ENCODE data around the gene LARP4B. TPM values are rescaled to one million over a fixed set of nuclear protein-coding genes. Genes with fewer than 3 reads are reported as not detected.

The LARP4B gene
- total and polyA plus RNA-seq, 2 of the 13 experiments (the other 11 are each of a cell fraction or from before 2014, with no cell fraction given) = 19.5 to 30.2 TPM

DNA sequence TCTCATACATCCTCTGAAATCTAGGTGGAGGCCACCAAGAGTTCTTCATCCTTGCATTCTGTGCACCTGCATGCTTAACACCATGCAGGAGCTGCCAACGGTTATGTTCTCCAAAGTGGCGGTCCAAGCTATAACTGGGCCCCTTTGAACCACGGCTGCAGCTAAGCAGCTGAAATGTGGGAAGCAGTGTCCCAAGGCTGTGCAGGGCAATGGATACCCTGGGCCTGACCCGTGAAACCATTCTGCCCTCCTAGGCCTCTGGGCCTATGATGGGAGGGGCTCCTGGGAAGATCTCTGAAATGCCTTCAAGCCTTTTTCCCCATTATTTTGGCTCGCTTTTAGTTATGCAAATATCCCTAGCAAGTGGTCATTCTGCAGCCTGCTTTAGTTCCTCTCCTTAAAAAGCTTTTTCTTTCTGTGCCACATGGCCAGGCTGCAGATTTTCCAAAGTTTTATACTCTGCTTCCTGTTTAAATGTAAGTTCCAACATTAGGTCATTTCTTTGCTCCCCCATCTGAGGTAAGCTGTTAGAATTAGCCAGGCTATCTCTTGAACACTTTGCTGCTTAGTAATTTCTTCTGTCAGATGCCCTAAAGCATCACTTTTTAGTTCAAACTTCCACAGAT, 49.1 kb upstream of the LARP4B start:
- POLR2A ChIA-PET = no interaction called here
- CTCF ChIA-PET (ENCODE audit: low intra/inter-chr PET ratio, low total read pairs) = no interaction called here

DNA sequence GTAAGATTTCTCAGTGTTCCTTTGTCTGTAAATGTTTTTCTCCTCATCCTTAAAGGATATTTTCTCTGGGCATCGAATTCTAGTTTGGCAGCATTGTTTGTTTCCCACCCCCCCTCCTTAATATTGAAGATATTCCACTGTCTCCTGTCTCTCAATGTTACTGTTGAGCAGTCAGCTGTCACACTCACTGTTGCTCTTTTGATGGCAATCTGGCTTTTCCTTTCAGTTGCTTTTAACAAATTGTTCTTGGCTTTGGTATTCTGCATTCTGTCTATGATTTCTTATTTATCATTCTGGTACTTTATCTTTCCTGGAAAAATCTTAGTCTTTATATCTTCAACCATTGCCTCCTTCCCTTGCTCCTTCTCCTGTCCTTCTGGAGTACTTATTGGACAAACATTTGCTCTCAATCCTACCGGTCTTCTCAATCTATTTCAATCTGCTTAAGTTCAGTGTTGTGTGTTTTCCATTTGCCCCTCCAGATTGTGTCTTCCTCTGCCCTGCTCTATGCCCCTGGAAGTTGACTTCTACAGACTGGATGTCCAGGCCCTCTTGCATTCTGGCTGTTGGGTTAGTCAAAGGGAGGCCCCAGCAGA, 47.4 kb upstream of the LARP4B start:
- CTCF ChIA-PET (ENCODE audit: low intra/inter-chr PET ratio, low total read pairs) = no interaction called here

More for the DNA sequence above, 49.1 kb upstream of the LARP4B start:
- Histone ChIP-seq H3K4me1 (ENCODE audit: insufficient read depth, low read length) (peaks cover 26% of the 10 kb centered on the region), H2AFZ (ENCODE audit: low read length) (no peak overlapping the region), H3K4me2 (ENCODE audit: low read depth, low read length) (no peak overlapping the region), H4K20me1 (ENCODE audit: insufficient read depth, low read length) (no peaks in the 10 kb centered on the region), H3K9ac (ENCODE audit: insufficient read depth, low read depth, low read length) (no peak overlapping the region), H3K79me2 (ENCODE audit: insufficient read depth, low read length) (no peaks in the 10 kb centered on the region), H3K36me3 (replicated peaks in 1 of 2; ENCODE audit: control insufficient read depth in 1 of 2, insufficient read depth in 2 of 2, low read length in 2 of 2) (no peaks in the 10 kb centered on the region), H3K27me3 (ENCODE audit: control insufficient read depth in 1 of 2, insufficient read depth in 2 of 2, low read length in 2 of 2) (no peaks in the 10 kb centered on the region), H3K4me3 (replicated peaks in 1 of 3; ENCODE audit: insufficient read depth in 1 of 3, low read depth in 2 of 3, low read length in 3 of 3) (no peak overlapping the region), H3K9me3 (ENCODE audit: low read length) (peaks cover 27% of the 10 kb centered on the region), H3K27ac (ENCODE audit: extremely low read length, insufficient read depth, low read length) (no peak overlapping the region)
- WGBS (ENCODE audit: low lambda C conversion rate) = 76% methylated on average over 2 of the region's 5 CpGs
- in situ Hi-C loops (cut with HindIII; ENCODE audit: extremely low pct_ligation_motif_present, low pct_unique_long_range_greater_than_20kb) = loop anchor here (10.0 kb wide), 1 partner anchor 46 kb away; the partner anchor contains the start of gene LARP4B
- intact Hi-C loops (cut with micrococcal nuclease; ENCODE audit: unreplicated experiment) = no loop called here
- TF ChIP-seq ZFP36 (IDR thresholded peaks at IDR 0.05; ENCODE audit: borderline replicate concordance, low read depth, low read length, partially characterized antibody) = peak; percentile 25
- TF ChIP-seq SRSF1 (optimal IDR thresholded peaks at IDR 0.05; ENCODE audit: low read depth, low read length) = no peak
- ATAC-seq (no peak), DNase-seq (ENCODE audit: low spot score) (no peak), FAIRE-seq (no peak)
- BruUV-seq (replicated peaks) = no TSS peak

More for the DNA sequence above, 47.4 kb upstream of the LARP4B start:
- DNase-seq (ENCODE audit: low spot score) (no peak), FAIRE-seq (no peak), ATAC-seq (no peak)
- no peaks in the 10 kb centered on the region for H3K79me2 ChIP-seq (ENCODE audit: insufficient read depth, low read length)
- in situ Hi-C loops (cut with HindIII; ENCODE audit: extremely low pct_ligation_motif_present, low pct_unique_long_range_greater_than_20kb) (no loop called here), intact Hi-C loops (cut with micrococcal nuclease; ENCODE audit: unreplicated experiment) (no loop called here)
- no peak overlapping the region for H3K4me3 ChIP-seq (replicated peaks in 1 of 3; ENCODE audit: insufficient read depth in 1 of 3, low read depth in 2 of 3, low read length in 3 of 3)
- WGBS (ENCODE audit: low lambda C conversion rate) = 22% methylated on average over 2 of the region's 2 CpGs
- no peaks in the 10 kb centered on the region for H4K20me1 ChIP-seq (ENCODE audit: insufficient read depth, low read length)
- TF ChIP-seq ZNF317 (CRISPR knock-in tag; IDR thresholded peaks at IDR 0.05) (peak; percentile 100), CAMTA2 (CRISPR knock-in tag; IDR thresholded peaks at IDR 0.05; ENCODE audit: borderline replicate concordance) (no peak), NFE2L1 (CRISPR knock-in tag; IDR thresholded peaks at IDR 0.05; ENCODE audit: borderline replicate concordance) (no peak), RFX3 (CRISPR knock-in tag; IDR thresholded peaks at IDR 0.05) (no peak)
- no TSS peak for BruUV-seq (replicated peaks)
- H3K4me1 ChIP-seq (ENCODE audit: insufficient read depth, low read length) = peaks cover 20% of the 10 kb centered on the region
- H3K36me3 ChIP-seq (replicated peaks in 1 of 2; ENCODE audit: control insufficient read depth in 1 of 2, insufficient read depth in 2 of 2, low read length in 2 of 2) = no peaks in the 10 kb centered on the region
- H3K27ac ChIP-seq (ENCODE audit: extremely low read length, insufficient read depth, low read length) = no peak overlapping the region
- H3K9ac ChIP-seq (ENCODE audit: insufficient read depth, low read depth, low read length) = no peak overlapping the region
- no peaks in the 10 kb centered on the region for H3K27me3 ChIP-seq (ENCODE audit: control insufficient read depth in 1 of 2, insufficient read depth in 2 of 2, low read length in 2 of 2)
- no peak overlapping the region for H3K4me2 ChIP-seq (ENCODE audit: low read depth, low read length)
- no peak overlapping the region for H2AFZ ChIP-seq (ENCODE audit: low read length)
- POLR2A ChIA-PET = no interaction called here
- peaks cover 27% of the 10 kb centered on the region for H3K9me3 ChIP-seq (ENCODE audit: low read length)
